Right lobe of liver (tissue), 4 donors: ENCODE results near the gene PPP1R17.

Experiments
- POLR2A ChIP-seq: fragments of 450-650 bp; IDR thresholded peaks from one replicate; pipeline ENCODE4 v1.6.1; 2017; ENCODE audit warnings: antibody characterized with exemption, mild to moderate bottlenecking
- TF ChIP-seq, protein P1 (sequence below), 4 donors: fragments of 200-600 bp in 3 of 4; fragments of 450-650 bp in 1 of 4; IDR thresholded peaks; one replicate each; pipeline versions ENCODE4 v1.5.1 to v1.8.0; 2016 to 2022; ENCODE audit warnings: antibody characterized with exemption in 4 of 4, mild to moderate bottlenecking in 2 of 4
- donor health status: DM: no; HTN: no; CAD: no.
- donor health status: DM: no; HTN: no; CAD: no.
- donor health status: DM: no; HTN: yes; CAD: no.

DNA sequence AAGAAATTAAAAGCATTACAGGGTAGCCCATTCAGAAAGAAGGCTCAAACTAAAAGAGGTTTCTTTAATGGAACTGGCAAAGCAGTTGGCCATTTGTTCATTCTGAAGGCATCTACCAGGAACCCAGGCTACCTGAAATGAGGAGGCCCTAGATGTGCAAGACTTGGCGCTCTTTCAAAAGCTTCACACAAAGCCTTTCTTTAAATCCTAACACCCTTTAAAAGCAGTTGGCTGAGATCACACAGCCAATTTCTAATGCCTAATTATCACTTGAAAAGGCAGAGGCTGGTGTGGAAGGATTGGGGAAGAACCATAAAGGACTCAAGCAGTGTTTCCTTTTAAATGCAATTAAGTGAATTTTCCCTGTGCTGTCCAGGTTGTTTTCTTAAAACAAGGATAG lies 23.2 kb downstream of the PPP1R17 start:
- TF ChIP-seq, protein P1, sequence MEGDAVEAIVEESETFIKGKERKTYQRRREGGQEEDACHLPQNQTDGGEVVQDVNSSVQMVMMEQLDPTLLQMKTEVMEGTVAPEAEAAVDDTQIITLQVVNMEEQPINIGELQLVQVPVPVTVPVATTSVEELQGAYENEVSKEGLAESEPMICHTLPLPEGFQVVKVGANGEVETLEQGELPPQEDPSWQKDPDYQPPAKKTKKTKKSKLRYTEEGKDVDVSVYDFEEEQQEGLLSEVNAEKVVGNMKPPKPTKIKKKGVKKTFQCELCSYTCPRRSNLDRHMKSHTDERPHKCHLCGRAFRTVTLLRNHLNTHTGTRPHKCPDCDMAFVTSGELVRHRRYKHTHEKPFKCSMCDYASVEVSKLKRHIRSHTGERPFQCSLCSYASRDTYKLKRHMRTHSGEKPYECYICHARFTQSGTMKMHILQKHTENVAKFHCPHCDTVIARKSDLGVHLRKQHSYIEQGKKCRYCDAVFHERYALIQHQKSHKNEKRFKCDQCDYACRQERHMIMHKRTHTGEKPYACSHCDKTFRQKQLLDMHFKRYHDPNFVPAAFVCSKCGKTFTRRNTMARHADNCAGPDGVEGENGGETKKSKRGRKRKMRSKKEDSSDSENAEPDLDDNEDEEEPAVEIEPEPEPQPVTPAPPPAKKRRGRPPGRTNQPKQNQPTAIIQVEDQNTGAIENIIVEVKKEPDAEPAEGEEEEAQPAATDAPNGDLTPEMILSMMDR (IDR thresholded peaks at IDR 0.05): no peak
- no peak for TF ChIP-seq POLR2A
